IMR-90 (cell line): Measurements from ENCODE around the gene GSTA2. TPM values are rescaled to one million over a fixed set of nuclear protein-coding genes. Genes with fewer than 3 reads are reported as not detected.

Source experiments
- ATAC-seq: fragments of 200-7000 bp; cut with Tn5 transposase; 2 replicates; pipeline ENCODE4 v1.9.1; 2020; ENCODE audit warnings: low read depth, mild to moderate bottlenecking, moderate library complexity
- BruUV-seq: library from RNA; stranded (reverse); fragments of 400-500 nt; replicated peaks from 2 replicates; lab custom pipeline; 2021; lab: Mats Ljungman, UMichigan
- CTCF ChIA-PET: fragments of 300-600 bp; formaldehyde crosslinking; extraction: SDS; loops from one replicate; lab custom pipeline; 2021; ENCODE audit warnings: antibody characterized with exemption; lab: Yijun Ruan, JAX
- POLR2A ChIA-PET: fragments of 300-600 bp; sonication (Branson Sonifier 250); formaldehyde crosslinking; loops from one replicate; lab custom pipeline; 2022; ENCODE audit warnings: antibody characterized with exemption; ENCODE audit not compliant: unreplicated experiment; lab: Charles Lee
- DNase-seq: peaks from one replicate; pipeline ENCODE4 v3.0.0; 2013
- H2AFZ ChIP-seq: replicated peaks from 2 replicates; pipeline ENCODE3; 2013; ENCODE audit warnings: low read length, mild to moderate bottlenecking; ENCODE audit not compliant: poor library complexity
- H2AK5ac ChIP-seq: 2 replicates; pipeline ENCODE4 v1.6.1; 2013; ENCODE audit warnings: low read depth, low read length, inconsistent platforms
- H2AK9ac ChIP-seq: replicated peaks from 2 replicates; pipeline ENCODE3; 2013; ENCODE audit warnings: mild to moderate bottlenecking, low read depth, low read length, moderate library complexity; ENCODE audit not compliant: poor library complexity
- H2BK120ac ChIP-seq: 2 replicates; pipeline ENCODE4 v1.6.1; 2013; ENCODE audit warnings: low read depth, low read length, inconsistent platforms
- H2BK15ac ChIP-seq: 3 replicates; pipeline ENCODE4 v1.6.1; 2013; ENCODE audit warnings: low read depth, low read length, inconsistent platforms
- H2BK20ac ChIP-seq: 2 replicates; pipeline ENCODE4 v1.6.1; 2013; ENCODE audit warnings: low read depth, mild to moderate bottlenecking, inconsistent platforms, low read length, moderate library complexity
- H2BK5ac ChIP-seq: 2 replicates; pipeline ENCODE4 v1.6.1; 2013; ENCODE audit warnings: mild to moderate bottlenecking, low read depth, low read length, inconsistent platforms; ENCODE audit not compliant: poor library complexity, severe bottlenecking
- H3K14ac ChIP-seq: replicated peaks from 2 replicates; pipeline ENCODE4 v1.6.1; 2013; ENCODE audit warnings: low read depth, low read length, inconsistent platforms
- H3K18ac ChIP-seq: 2 replicates; pipeline ENCODE4 v1.6.1; 2013; ENCODE audit warnings: low read depth, low read length, control low read depth
- H3K23ac ChIP-seq: 2 replicates; pipeline ENCODE4 v1.6.1; 2013; ENCODE audit warnings: low read depth, low read length, inconsistent platforms
- H3K27ac ChIP-seq: 2 replicates; pipeline ENCODE4 v1.5.1; 2013; ENCODE audit warnings: mild to moderate bottlenecking, control low read depth, low read length; ENCODE audit not compliant: insufficient read depth
- H3K27me3 ChIP-seq: 2 replicates; pipeline ENCODE4 v1.6.1; 2013; ENCODE audit warnings: low read length; ENCODE audit not compliant: control insufficient read depth, insufficient read depth
- H3K36me3 ChIP-seq: 2 replicates; pipeline ENCODE4 v1.6.1; 2013; ENCODE audit warnings: low read length, mixed read lengths; ENCODE audit not compliant: control insufficient read depth, insufficient read depth
- H3K4ac ChIP-seq: 2 replicates; pipeline ENCODE4 v1.6.1; 2013; ENCODE audit warnings: low read depth, low read length, inconsistent platforms
- H3K4me1 ChIP-seq: 2 replicates; pipeline ENCODE4 v1.6.1; 2013; ENCODE audit warnings: low read length, mixed read lengths; ENCODE audit not compliant: control insufficient read depth, insufficient read depth
- H3K4me2 ChIP-seq: 2 replicates; pipeline ENCODE4 v1.6.1; 2013; ENCODE audit warnings: low read depth, mild to moderate bottlenecking, control low read depth, low read length, moderate library complexity
- H3K4me3 ChIP-seq: 2 replicates; pipeline ENCODE4 v1.5.1; 2013; ENCODE audit warnings: low read depth, mild to moderate bottlenecking, control low read depth, low read length, moderate library complexity; ENCODE audit not compliant: insufficient read depth
- H3K56ac ChIP-seq: 2 replicates; pipeline ENCODE4 v1.6.1; 2013; ENCODE audit warnings: low read length, inconsistent platforms; ENCODE audit not compliant: insufficient read depth; ENCODE audit errors: extremely low read depth
- H3K79me1 ChIP-seq, 2 experiments: 2 replicates each; pipeline ENCODE4 v1.6.1; 2013; ENCODE audit warnings: low read length in 2 of 2, inconsistent platforms in 1 of 2, low read depth in 1 of 2
- H3K9ac ChIP-seq: 2 replicates; pipeline ENCODE4 v1.6.1; 2013; ENCODE audit warnings: low read depth, low read length, control low read depth
- H3K9me1 ChIP-seq: 2 replicates; pipeline ENCODE4 v1.6.1; 2013; ENCODE audit warnings: low read length, inconsistent platforms; ENCODE audit not compliant: insufficient read depth
- H3K9me3 ChIP-seq: 2 replicates; pipeline ENCODE4 v1.6.1; 2013; ENCODE audit warnings: low read length; ENCODE audit not compliant: control insufficient read depth, insufficient read depth
- H4K20me1 ChIP-seq: 2 replicates; pipeline ENCODE4 v1.6.1; 2013; ENCODE audit warnings: low read length, inconsistent platforms; ENCODE audit not compliant: insufficient read depth
- H4K5ac ChIP-seq: 2 replicates; pipeline ENCODE4 v1.6.1; 2013; ENCODE audit warnings: mild to moderate bottlenecking, low read depth, low read length, control low read depth
- H4K8ac ChIP-seq, 2 experiments: 2 replicates each; pipeline ENCODE4 v1.6.1; 2013; ENCODE audit warnings: low read depth in 2 of 2, low read length in 2 of 2, control low read depth in 1 of 2, inconsistent platforms in 1 of 2
- H4K91ac ChIP-seq: 2 replicates; pipeline ENCODE4 v1.6.1; 2013; ENCODE audit warnings: low read depth, low read length, inconsistent platforms; ENCODE audit not compliant: insufficient read depth
- CEBPB ChIP-seq: IDR thresholded peaks from 2 replicates; pipeline ENCODE4 v1.6.1; 2012; ENCODE audit warnings: low read depth, low read length, improper control_type of control experiment
- CHD1 ChIP-seq: IDR thresholded peaks from 2 replicates; pipeline ENCODE4 v1.6.1; 2012; ENCODE audit warnings: low read depth, low read length, improper control_type of control experiment
- FOS ChIP-seq: fragments of 150-350 bp; IDR thresholded peaks from 2 replicates; pipeline ENCODE4 v1.6.1; 2016; ENCODE audit warnings: low read depth, low read length
- MAZ ChIP-seq: IDR thresholded peaks from 2 replicates; pipeline ENCODE4 v1.6.1; 2012; ENCODE audit warnings: low read depth, mild to moderate bottlenecking, low read length, improper control_type of control experiment, moderate library complexity, borderline replicate concordance
- NFE2L2 ChIP-seq: fragments of 150-350 bp; IDR thresholded peaks from 2 replicates; pipeline ENCODE4 v1.6.1; 2016; ENCODE audit warnings: low read depth, mild to moderate bottlenecking, low read length
- RCOR1 ChIP-seq: IDR thresholded peaks from 2 replicates; pipeline ENCODE4 v1.6.1; 2012; ENCODE audit warnings: mild to moderate bottlenecking, low read length, improper control_type of control experiment; ENCODE audit not compliant: insufficient replicate concordance
- RFX5 ChIP-seq: IDR thresholded peaks from 2 replicates; pipeline ENCODE4 v1.8.0; 2012; ENCODE audit warnings: low read depth, mild to moderate bottlenecking, low read length, moderate library complexity
- WGBS, 2 experiments: methylation state at CpG; one replicate each; pipeline versions ENCODE4 v1.1.5 to v1.1.7; 2013; ENCODE audit warnings: missing lambda C conversion rate in 2 of 2; ENCODE audit not compliant: insufficient read length in 1 of 2; ENCODE audit errors: extremely low coverage in 2 of 2; 5-methylcytosine and 5-hydroxymethylcytosine counted together
- dilution Hi-C: fragments of 300-500 bp; cut with HindIII; formaldehyde crosslinking; loops from one replicate; pipeline ENCODE4 v1.14.3; 2018; ENCODE audit warnings: low sequenced_read_pairs; ENCODE audit not compliant: unreplicated experiment
- in situ Hi-C: fragments of 300-500 bp; cut with MboI; formaldehyde crosslinking; loops from 3 replicates; pipeline ENCODE4 v1.14.3; 2019; ENCODE audit warnings: low sequenced_read_pairs, inconsistent platforms, mixed read lengths
- intact Hi-C: fragments of 100-400 bp; cut with micrococcal nuclease; formaldehyde crosslinking; loops from 2 replicates; pipeline ENCODE4 v1.10.0; 2022
- polyA plus RNA-seq, 3 experiments: library from polyadenylated mRNA; depleted of rRNA; stranded (reverse); fragments of >200 nt; gene quantifications; 2 replicates each; pipeline ENCODE4 v1.2.3, GENCODE V29; 2012; ENCODE audit warnings: low replicate concordance in 1 of 3
- total RNA-seq: library from RNA; depleted of rRNA; stranded (reverse); fragments of >200 nt; gene quantifications from 2 replicates; pipeline ENCODE4 v1.2.3, GENCODE V29; 2012
- TF ChIP-seq, protein P1 (sequence below): conservative IDR thresholded peaks from 2 replicates; pipeline ENCODE4 v1.5.1; 2012; ENCODE audit warnings: mild to moderate bottlenecking, low read depth, low read length, improper control_type of control experiment
- TF ChIP-seq, protein P2 (sequence below): fragments of 150-350 bp; IDR thresholded peaks from 2 replicates; pipeline ENCODE4 v1.6.1; 2016; ENCODE audit warnings: low read depth, mild to moderate bottlenecking, low read length, moderate library complexity, borderline replicate concordance

Gene GSTA2
- total and polyA plus RNA-seq, 2 of the 4 experiments (the other 2 are of a cell fraction), result not detected

DNA sequence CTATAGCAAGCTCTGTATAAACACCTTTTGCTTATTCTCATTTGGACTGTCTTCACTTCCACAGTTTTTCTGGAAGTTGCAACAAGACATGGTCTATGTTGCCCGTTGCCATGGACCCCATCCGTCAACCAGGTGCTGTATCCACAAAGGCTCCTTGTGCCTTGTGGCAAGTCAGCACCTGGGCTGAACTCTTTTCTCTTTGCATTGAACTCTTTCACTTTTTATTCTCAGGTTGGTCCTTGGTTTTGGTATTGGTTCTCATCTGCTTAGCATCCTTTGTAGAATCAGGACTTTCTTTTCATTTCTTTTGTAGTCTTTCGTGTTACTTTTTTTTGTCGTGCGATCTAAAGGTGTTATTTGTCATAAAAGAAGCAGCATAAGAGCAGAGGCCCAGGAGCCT lies 45.4 kb upstream of the GSTA2 start:
- no peaks in the 10 kb centered on the region for H3K4me1 ChIP-seq
- no peak overlapping the region for H2BK20ac ChIP-seq
- H3K18ac ChIP-seq, result no peak overlapping the region
- intact Hi-C loops, result no loop called here
- in situ Hi-C loops, result no loop called here
- H2AFZ ChIP-seq, result no peak overlapping the region
- H3K27ac ChIP-seq, result no peak overlapping the region
- dilution Hi-C loops, result no loop called here
- H3K9ac ChIP-seq, result no peak overlapping the region
- H4K91ac ChIP-seq, result no peak overlapping the region
- H3K4ac ChIP-seq, result no peak overlapping the region
- DNase-seq (no peak), ATAC-seq (no peak)
- no peaks in the 10 kb centered on the region for H4K20me1 ChIP-seq
- ChIA-PET CTCF (no interaction called here), POLR2A (no interaction called here)
- no peaks in the 10 kb centered on the region for H3K36me3 ChIP-seq
- H3K9me3 ChIP-seq, result no peaks in the 10 kb centered on the region
- H3K56ac ChIP-seq, result no peak overlapping the region
- H2AK5ac ChIP-seq, result no peak overlapping the region
- TF ChIP-seq FOS, result no peak
- TF ChIP-seq, protein P1, sequence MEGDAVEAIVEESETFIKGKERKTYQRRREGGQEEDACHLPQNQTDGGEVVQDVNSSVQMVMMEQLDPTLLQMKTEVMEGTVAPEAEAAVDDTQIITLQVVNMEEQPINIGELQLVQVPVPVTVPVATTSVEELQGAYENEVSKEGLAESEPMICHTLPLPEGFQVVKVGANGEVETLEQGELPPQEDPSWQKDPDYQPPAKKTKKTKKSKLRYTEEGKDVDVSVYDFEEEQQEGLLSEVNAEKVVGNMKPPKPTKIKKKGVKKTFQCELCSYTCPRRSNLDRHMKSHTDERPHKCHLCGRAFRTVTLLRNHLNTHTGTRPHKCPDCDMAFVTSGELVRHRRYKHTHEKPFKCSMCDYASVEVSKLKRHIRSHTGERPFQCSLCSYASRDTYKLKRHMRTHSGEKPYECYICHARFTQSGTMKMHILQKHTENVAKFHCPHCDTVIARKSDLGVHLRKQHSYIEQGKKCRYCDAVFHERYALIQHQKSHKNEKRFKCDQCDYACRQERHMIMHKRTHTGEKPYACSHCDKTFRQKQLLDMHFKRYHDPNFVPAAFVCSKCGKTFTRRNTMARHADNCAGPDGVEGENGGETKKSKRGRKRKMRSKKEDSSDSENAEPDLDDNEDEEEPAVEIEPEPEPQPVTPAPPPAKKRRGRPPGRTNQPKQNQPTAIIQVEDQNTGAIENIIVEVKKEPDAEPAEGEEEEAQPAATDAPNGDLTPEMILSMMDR, result no peak
- no peak for TF ChIP-seq RCOR1
- TF ChIP-seq, protein P2, sequence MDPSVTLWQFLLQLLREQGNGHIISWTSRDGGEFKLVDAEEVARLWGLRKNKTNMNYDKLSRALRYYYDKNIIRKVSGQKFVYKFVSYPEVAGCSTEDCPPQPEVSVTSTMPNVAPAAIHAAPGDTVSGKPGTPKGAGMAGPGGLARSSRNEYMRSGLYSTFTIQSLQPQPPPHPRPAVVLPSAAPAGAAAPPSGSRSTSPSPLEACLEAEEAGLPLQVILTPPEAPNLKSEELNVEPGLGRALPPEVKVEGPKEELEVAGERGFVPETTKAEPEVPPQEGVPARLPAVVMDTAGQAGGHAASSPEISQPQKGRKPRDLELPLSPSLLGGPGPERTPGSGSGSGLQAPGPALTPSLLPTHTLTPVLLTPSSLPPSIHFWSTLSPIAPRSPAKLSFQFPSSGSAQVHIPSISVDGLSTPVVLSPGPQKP, result no peak
- no peak for TF ChIP-seq RFX5
- TF ChIP-seq MAZ, result no peak
- no peak for TF ChIP-seq CEBPB
- no peak for TF ChIP-seq CHD1
- TF ChIP-seq NFE2L2, result no peak
- no peak overlapping the region for H2BK120ac ChIP-seq
- H3K27me3 ChIP-seq, result peaks cover 15% of the 10 kb centered on the region
- no peak overlapping the region for H4K8ac ChIP-seq
- BruUV-seq, result no TSS peak
- WGBS, 2 experiments, result 100% methylated on average over 1 of the region's 5 CpGs; no CpG with 5 or more reads in 1 of the 2 experiments
- H3K4me2 ChIP-seq, result no peak overlapping the region
- H3K9me1 ChIP-seq, result no peaks in the 10 kb centered on the region; the same call in 1 of the 2 replicates
- H3K4me3 ChIP-seq, result no peak overlapping the region
- no peak overlapping the region for H3K23ac ChIP-seq
- no peak overlapping the region for H2BK5ac ChIP-seq
- H4K5ac ChIP-seq, result no peak overlapping the region
- no peak overlapping the region for H2AK9ac ChIP-seq
- H2BK15ac ChIP-seq, result no peak overlapping the region
- no peak overlapping the region for H3K14ac ChIP-seq
- H3K79me1 ChIP-seq, result no peaks in the 10 kb centered on the region
